Measurements from ENCODE around the gene NOS3.
A peak's percentile ranks its signal among the peaks of the same experiment; 100 is the strongest.

NOS3 gene

DNA sequence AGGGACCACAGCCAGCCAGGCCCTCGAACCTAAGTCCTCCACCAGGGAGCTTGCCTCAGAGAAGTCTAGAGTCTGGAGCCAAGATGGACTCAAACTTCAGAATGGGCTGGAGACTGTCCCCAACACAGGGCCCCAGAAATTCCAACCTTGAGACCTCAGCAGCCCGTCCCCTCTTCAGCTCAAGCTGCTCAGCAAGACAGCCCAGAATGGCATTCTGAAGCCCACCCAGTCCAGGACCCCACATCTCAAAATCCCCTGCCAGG lies 28.6 kb upstream of the NOS3 start:
- TF ChIP-seq YY1 (IDR thresholded peaks at IDR 0.05; ENCODE audit: insufficient read depth, insufficient read length) = no peak
- TF ChIP-seq SUZ12 (IDR thresholded peaks at IDR 0.05; ENCODE audit: extremely low read depth, insufficient read depth, insufficient read length) = no peak
- no peak for TF ChIP-seq ZNF274 (IDR thresholded peaks at IDR 0.05; ENCODE audit: low read depth, low read length)
- H3K9me3 ChIP-seq (ENCODE audit: insufficient read depth, low read length) = no peaks in the 10 kb centered on the region
- peak overlapping the region; percentile 42 for H3K9ac ChIP-seq (ENCODE audit: insufficient read length, low read depth)
- H3K27me3 ChIP-seq (ENCODE audit: insufficient read depth, insufficient read length) = no peaks in the 10 kb centered on the region
- H3K4me1 ChIP-seq (ENCODE audit: insufficient read depth, insufficient read length) = peaks cover 25% of the 10 kb centered on the region
- H3K4me3 ChIP-seq (ENCODE audit: insufficient read length, low read depth) = no peak overlapping the region
- no peak for DNase-seq (ENCODE audit: low read depth, low spot score)
- no peaks in the 10 kb centered on the region for H3K36me3 ChIP-seq (ENCODE audit: insufficient read depth, insufficient read length, low read length)

DNA sequence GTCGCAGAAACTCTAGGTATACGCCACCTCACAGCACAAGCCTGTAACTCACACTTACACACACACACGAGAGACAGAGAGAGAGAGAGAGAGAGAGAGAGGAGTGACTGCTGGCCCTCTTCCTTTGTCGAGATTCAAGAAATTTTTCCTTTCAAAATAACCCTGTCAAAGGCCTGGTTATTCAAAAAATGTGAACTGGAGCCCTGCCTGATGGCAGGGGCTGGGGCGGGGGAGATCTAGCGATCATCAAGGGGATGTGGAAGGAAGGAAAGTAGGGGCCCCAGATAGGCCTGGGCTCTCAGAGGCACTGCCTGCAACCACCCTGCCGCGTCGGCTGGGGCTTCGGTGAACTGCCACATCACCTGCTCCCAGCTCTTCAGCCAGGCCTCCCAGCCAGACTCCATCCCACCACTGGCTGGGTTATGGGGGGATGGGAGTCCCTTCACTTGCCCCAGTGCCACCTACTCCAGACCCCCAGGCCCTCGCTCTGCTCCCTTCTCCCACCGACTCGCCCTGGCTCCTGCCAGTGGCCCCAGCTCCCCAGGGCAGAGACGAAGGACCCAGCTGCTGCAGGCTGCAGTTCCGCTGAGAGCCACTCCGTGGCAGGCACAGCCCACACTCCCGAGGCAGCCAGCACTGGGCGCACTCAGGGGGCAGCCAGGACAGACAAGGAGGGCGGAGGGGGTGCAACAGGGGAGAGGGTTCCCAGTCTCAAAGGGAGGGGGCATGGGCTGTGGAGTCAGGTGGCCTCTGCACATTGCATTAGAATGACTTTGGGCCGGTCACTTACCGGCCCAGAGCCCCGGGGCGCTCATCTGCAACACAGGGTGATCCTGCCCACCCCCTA lies 28.0 kb upstream of the NOS3 start:
- Histone ChIP-seq H3K4me3 (ENCODE audit: insufficient read length, low read depth) (no peak overlapping the region), H3K9ac (ENCODE audit: insufficient read length, low read depth) (no peak overlapping the region), H3K36me3 (ENCODE audit: insufficient read depth, insufficient read length, low read length) (no peaks in the 10 kb centered on the region), H3K4me1 (ENCODE audit: insufficient read depth, insufficient read length) (peaks cover 25% of the 10 kb centered on the region), H3K9me3 (ENCODE audit: insufficient read depth, low read length) (no peaks in the 10 kb centered on the region), H3K27me3 (ENCODE audit: insufficient read depth, insufficient read length) (no peaks in the 10 kb centered on the region)
- TF ChIP-seq SUZ12 (IDR thresholded peaks at IDR 0.05; ENCODE audit: extremely low read depth, insufficient read depth, insufficient read length) (no peak), ZNF274 (IDR thresholded peaks at IDR 0.05; ENCODE audit: low read depth, low read length) (no peak), YY1 (IDR thresholded peaks at IDR 0.05; ENCODE audit: insufficient read depth, insufficient read length) (no peak)
- no peak for DNase-seq (ENCODE audit: low read depth, low spot score)

DNA sequence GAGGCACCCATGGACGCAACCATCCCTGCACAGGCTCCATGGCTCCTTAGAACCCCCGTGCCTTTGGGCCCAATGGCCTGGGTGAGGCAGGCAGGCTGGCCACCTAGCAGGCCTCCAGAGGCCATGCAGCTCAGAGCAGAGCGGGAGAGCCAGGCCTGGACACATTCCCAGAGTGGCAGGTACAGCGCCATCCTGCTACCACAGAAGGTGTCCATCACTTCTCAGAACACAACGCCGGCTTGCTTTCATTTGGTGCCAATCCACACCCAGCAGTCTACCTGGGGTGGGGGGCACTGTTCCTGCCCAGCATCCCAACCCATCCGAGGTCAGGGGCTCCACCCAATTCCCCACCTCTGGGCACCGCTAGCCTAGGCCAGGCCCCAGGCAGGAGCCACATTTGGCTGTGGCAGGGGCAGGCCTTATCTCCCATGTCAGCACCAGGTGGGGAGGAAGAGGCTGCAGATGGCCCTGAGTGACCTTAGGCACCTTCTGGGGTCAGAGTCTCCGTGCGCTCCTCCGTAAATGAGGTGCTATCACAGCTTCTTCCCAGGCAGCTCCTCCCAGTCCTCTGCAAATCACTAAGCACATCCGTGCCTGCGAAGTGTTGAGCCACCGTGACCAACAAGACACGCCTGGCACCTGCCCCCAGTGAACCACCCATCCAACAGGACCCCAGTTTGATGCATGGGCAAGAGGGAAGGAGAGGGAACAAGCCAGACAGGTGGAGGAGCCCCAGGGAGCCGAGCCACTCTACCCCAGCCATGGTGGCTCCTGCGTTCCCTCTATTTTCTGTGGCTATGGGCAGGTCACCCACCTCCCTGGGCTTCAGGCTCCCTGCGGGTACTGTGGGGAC lies 26.9 kb upstream of the NOS3 start:
- H3K4me3 ChIP-seq (ENCODE audit: insufficient read length, low read depth) = no peak overlapping the region
- no peak for TF ChIP-seq SUZ12 (IDR thresholded peaks at IDR 0.05; ENCODE audit: extremely low read depth, insufficient read depth, insufficient read length)
- no peak for TF ChIP-seq YY1 (IDR thresholded peaks at IDR 0.05; ENCODE audit: insufficient read depth, insufficient read length)
- no peak for TF ChIP-seq ZNF274 (IDR thresholded peaks at IDR 0.05; ENCODE audit: low read depth, low read length)
- H3K9ac ChIP-seq (ENCODE audit: insufficient read length, low read depth) = peak overlapping the region; percentile 32
- H3K27me3 ChIP-seq (ENCODE audit: insufficient read depth, insufficient read length) = no peaks in the 10 kb centered on the region
- H3K4me1 ChIP-seq (ENCODE audit: insufficient read depth, insufficient read length) = peaks cover 28% of the 10 kb centered on the region
- H3K36me3 ChIP-seq (ENCODE audit: insufficient read depth, insufficient read length, low read length) = no peaks in the 10 kb centered on the region
- H3K9me3 ChIP-seq (ENCODE audit: insufficient read depth, low read length) = no peaks in the 10 kb centered on the region
- DNase-seq (ENCODE audit: low read depth, low spot score) = no peak

DNA sequence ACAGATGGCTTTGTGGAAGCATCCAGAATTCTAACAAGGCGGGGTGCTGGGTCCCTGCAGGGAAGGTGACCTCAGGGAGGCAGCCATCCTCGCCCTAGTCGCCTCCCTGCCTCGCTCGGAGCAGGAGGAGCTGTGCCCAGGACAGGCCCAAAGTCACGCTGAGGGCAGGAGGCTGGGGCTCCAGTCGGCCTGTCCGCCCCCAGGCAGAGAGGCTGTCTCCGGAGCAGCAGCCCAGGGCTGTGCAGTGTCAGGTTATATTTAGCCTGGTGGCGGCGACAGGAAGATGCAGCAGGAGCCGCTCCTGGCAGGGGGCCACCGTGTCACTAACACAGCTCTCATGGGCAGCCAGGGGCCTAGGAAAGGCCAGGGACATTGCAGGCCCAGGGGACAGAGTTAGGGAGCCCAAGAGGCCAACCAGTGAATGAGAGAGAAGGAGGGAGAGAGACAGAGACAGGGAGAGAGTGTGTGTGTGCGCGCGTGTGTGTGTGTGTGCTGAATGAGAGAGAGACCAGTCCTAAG lies 26.2 kb upstream of the NOS3 start:
- H3K9me3 ChIP-seq (ENCODE audit: insufficient read depth, low read length) = no peaks in the 10 kb centered on the region
- no peaks in the 10 kb centered on the region for H3K36me3 ChIP-seq (ENCODE audit: insufficient read depth, insufficient read length, low read length)
- no peaks in the 10 kb centered on the region for H3K27me3 ChIP-seq (ENCODE audit: insufficient read depth, insufficient read length)
- H3K4me1 ChIP-seq (ENCODE audit: insufficient read depth, insufficient read length) = peaks cover 36% of the 10 kb centered on the region
- no peak for TF ChIP-seq SUZ12 (IDR thresholded peaks at IDR 0.05; ENCODE audit: extremely low read depth, insufficient read depth, insufficient read length)
- no peak for DNase-seq (ENCODE audit: low read depth, low spot score)
- H3K9ac ChIP-seq (ENCODE audit: insufficient read length, low read depth) = peak overlapping the region; percentile 32
- no peak overlapping the region for H3K4me3 ChIP-seq (ENCODE audit: insufficient read length, low read depth)

DNA sequence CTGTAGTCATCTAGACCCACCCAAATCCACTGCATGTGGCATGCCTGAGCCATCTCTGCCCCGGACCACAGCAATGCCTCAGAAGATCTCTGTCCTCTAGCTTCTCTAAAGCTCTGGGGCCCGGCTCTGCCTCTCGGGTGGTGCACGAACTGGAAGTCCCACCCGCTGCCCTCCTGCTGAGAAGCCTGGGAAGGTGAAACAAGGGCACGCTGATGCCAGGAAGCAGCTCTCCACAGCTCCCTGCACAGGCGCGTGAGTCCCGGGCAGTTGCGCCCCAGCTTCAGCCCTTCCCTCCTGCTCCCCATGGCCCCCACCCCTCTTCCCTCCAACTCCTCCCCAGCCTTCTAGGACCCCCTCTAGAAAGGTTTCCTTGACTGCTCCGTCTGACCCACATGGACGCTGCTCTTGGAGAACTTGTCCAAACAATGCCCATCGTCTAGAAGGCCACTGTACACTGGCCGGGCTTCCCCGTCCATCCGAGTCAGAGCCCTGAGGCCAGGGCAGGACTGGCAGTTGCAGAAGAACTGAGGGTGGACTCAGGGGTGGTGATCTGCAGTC lies 25.5 kb upstream of the NOS3 start:
- Histone ChIP-seq H3K4me3 (ENCODE audit: insufficient read length, low read depth) (no peak overlapping the region), H3K9me3 (ENCODE audit: insufficient read depth, low read length) (no peaks in the 10 kb centered on the region), H3K27me3 (ENCODE audit: insufficient read depth, insufficient read length) (no peaks in the 10 kb centered on the region), H3K4me1 (ENCODE audit: insufficient read depth, insufficient read length) (peaks cover 36% of the 10 kb centered on the region), H3K36me3 (ENCODE audit: insufficient read depth, insufficient read length, low read length) (no peaks in the 10 kb centered on the region), H3K9ac (ENCODE audit: insufficient read length, low read depth) (no peak overlapping the region)
- no peak for DNase-seq (ENCODE audit: low read depth, low spot score)
- TF ChIP-seq ZNF274 (IDR thresholded peaks at IDR 0.05; ENCODE audit: low read depth, low read length) (no peak), YY1 (IDR thresholded peaks at IDR 0.05; ENCODE audit: insufficient read depth, insufficient read length) (no peak), SUZ12 (IDR thresholded peaks at IDR 0.05; ENCODE audit: extremely low read depth, insufficient read depth, insufficient read length) (no peak)

DNA sequence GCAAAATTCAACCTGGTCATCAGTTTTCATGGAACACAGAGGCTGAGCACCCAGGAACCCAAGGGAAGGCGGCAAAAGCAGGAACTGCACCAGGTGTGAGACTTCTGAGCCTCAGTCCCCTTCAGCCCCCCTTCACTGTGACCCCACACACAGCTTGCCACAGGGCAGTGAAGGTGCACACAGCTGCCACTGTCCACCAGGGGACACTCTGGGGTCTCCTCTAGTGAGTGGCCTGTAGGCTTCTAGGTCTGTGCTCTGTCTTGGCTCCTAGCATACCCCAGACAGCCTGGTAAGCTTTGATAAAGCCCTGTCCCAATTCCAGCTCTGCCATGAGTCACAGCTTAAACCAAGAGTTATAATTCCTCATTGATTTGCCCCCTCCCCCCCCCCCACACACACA lies 24.8 kb upstream of the NOS3 start:
- Histone ChIP-seq H3K4me3 (ENCODE audit: insufficient read length, low read depth) (no peak overlapping the region), H3K9ac (ENCODE audit: insufficient read length, low read depth) (no peak overlapping the region), H3K9me3 (ENCODE audit: insufficient read depth, low read length) (no peaks in the 10 kb centered on the region), H3K36me3 (ENCODE audit: insufficient read depth, insufficient read length, low read length) (no peaks in the 10 kb centered on the region), H3K27me3 (ENCODE audit: insufficient read depth, insufficient read length) (no peaks in the 10 kb centered on the region), H3K4me1 (ENCODE audit: insufficient read depth, insufficient read length) (peaks cover 36% of the 10 kb centered on the region)
- DNase-seq (ENCODE audit: low read depth, low spot score) = no peak
- TF ChIP-seq ZNF274 (IDR thresholded peaks at IDR 0.05; ENCODE audit: low read depth, low read length) (no peak), YY1 (IDR thresholded peaks at IDR 0.05; ENCODE audit: insufficient read depth, insufficient read length) (no peak), SUZ12 (IDR thresholded peaks at IDR 0.05; ENCODE audit: extremely low read depth, insufficient read depth, insufficient read length) (no peak)

DNA sequence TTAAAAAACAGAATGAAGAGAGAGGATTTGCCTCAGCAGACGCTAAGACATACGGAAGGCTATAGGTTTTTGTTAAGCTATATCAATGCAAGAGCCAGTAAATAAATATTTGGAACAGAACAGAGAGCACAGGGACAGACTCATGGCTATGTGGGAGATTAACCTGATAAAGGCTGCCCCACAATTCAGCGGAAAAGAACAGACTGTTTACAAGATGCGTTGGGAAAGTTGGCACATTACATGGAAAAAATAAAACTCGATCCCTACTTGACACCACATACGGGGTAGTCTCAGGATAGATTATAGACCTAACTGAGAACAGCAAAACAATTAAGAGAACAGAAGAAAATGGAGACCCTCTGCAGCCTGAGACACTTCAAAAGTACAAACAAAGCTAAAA lies 23.5 kb upstream of the NOS3 start:
- H3K9me3 ChIP-seq (ENCODE audit: insufficient read depth, low read length) = no peaks in the 10 kb centered on the region
- H3K4me3 ChIP-seq (ENCODE audit: insufficient read length, low read depth) = no peak overlapping the region
- no peak overlapping the region for H3K9ac ChIP-seq (ENCODE audit: insufficient read length, low read depth)
- DNase-seq (ENCODE audit: low read depth, low spot score) = no peak
- H3K27me3 ChIP-seq (ENCODE audit: insufficient read depth, insufficient read length) = no peaks in the 10 kb centered on the region
- TF ChIP-seq ZNF274 (IDR thresholded peaks at IDR 0.05; ENCODE audit: low read depth, low read length) = no peak
- TF ChIP-seq YY1 (IDR thresholded peaks at IDR 0.05; ENCODE audit: insufficient read depth, insufficient read length) = no peak
- no peak for TF ChIP-seq SUZ12 (IDR thresholded peaks at IDR 0.05; ENCODE audit: extremely low read depth, insufficient read depth, insufficient read length)
- peaks cover 39% of the 10 kb centered on the region for H3K4me1 ChIP-seq (ENCODE audit: insufficient read depth, insufficient read length)
- no peaks in the 10 kb centered on the region for H3K36me3 ChIP-seq (ENCODE audit: insufficient read depth, insufficient read length, low read length)
